Activated CD4-positive, alpha-beta T cell treated with anti-CD3 and anti-CD28 coated beads, Interleukin-2, amount 50 U/mL, for 1 hour (primary cell): ENCODE data around the gene SETD2.
A peak's percentile ranks its signal among the peaks of the same experiment; 100 is the strongest.

Experiments
- DNase-seq: peaks from one replicate; pipeline ENCODE4 v3.0.0-alpha.2; 2020

SETD2 gene

DNA sequence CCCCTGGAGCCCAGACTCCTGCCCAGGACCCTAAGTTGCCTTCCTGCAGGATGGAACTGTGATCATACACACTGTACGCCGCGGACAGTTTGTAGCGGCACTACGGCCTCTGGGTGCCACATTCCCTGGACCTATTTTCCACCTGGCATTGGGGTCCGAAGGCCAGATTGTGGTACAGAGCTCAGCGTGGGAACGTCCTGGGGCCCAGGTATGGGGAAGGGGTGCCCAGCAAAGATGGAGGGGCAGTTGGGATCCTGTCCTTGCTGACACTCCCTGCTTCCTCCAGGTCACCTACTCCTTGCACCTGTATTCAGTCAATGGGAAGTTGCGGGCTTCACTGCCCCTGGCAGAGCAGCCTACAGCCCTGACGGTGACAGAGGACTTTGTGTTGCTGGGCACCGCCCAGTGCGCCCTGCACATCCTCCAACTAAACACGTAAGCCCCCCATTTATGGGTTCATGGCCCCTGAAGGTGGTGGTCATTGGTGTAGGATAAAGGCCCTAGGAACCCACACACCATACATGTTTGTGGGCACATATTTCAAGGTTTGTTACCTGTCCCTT, 155.6 kb downstream of the SETD2 start:
- DNase-seq = no peak

DNA sequence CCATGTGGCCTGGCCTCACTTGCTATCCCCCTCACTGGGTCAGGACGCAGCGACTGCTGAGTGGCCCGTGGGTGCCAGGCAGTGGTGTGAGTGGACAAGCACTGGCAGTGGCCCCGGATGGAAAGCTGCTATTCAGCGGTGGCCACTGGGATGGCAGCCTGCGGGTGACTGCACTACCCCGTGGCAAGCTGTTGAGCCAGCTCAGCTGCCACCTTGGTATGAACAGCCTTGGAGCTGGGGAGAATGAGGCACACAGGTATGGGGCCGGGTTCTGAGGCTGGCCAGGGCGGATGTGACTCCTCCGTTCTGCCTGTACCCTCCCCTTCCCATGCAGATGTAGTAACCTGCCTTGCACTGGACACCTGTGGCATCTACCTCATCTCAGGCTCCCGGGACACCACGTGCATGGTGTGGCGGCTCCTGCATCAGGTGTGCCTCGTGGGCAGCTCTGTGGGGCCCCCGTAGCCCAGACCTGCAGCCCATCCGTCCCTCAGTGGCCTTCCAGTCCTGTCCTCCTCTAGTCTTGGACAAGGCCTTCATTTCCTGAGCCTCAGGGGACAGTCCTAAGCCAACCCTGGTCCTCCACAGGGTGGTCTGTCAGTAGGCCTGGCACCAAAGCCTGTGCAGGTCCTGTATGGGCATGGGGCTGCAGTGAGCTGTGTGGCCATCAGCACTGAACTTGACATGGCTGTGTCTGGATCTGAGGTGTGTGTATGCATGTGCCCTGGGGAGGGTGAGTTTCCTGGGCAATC, 156.3 kb downstream of the SETD2 start:
- DNase-seq = no peak

DNA sequence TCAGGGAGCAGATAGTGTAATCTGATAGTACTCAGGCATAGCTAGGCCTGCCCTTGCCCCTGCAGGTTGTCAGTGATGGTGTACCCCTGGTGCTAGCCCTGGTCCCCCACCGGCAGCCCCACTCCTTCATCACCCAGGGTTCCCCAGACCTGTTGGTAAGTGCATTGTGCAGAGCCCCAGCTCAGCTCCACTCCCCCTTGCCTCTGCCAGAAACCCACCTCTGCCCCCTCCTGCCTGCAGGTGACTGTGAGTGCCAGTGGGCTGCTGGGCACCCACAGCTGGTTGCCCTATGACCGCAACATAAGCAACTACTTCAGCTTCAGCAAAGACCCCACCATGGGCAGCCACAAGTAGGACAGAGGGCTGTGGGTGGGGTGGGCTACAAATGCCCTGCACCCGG, 156.9 kb downstream of the SETD2 start:
- no peak for DNase-seq

DNA sequence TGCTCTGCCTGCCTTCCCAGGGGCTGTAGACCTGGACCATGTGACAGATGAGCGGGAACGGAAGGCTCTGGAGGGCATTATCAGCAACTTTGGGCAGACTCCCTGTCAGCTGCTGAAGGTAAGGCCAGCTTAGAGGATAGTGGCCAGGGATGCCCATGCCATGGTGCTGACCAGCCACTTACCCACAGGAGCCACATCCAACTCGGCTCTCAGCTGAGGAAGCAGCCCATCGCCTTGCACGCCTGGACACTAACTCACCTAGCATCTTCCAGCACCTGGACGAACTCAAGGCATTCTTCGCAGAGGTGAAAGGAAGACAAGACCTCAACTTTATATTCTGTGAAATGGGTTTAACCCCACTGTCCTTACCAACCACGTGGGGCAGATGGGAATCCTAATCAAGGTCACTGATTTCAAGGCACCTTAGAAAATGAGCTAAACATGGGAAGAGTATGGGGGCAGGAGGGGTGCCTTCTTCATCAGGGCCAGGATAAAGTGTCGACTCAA, 157.7 kb downstream of the SETD2 start:
- no peak for DNase-seq

DNA sequence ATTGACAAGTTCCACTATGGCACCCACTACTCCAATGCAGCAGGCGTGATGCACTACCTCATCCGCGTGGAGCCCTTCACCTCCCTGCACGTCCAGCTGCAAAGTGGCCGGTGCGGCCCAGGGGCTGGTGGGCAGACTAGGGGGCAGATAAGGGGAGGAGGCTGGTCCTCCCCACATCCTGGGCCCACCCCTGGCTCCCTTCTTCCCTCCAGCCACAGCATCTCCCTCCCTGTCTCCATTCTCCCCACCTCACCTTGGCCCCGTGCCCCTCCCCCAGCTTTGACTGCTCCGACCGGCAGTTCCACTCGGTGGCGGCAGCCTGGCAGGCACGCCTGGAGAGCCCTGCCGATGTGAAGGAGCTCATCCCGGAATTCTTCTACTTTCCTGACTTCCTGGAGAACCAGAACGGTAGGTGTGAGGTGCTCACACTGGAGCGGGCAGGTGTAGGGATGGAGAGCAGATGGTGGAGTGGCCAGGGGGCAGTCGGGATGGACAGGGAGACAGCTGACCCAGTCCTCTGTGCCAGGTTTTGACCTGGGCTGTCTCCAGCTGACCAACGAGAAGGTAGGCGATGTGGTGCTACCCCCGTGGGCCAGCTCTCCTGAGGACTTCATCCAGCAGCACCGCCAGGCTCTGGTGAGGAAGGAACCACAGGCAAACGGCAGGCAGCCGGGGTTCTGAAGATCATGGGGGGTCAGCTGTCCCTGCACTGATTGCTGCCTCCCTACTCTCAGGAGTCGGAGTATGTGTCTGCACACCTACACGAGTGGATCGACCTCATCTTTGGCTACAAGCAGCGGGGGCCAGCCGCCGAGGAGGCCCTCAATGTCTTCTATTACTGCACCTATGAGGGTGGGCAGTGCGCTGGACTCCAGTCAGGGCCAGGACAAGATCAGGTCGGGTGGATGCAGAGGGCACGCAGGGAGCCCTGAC, 158.4 kb downstream of the SETD2 start:
- no peak for DNase-seq

DNA sequence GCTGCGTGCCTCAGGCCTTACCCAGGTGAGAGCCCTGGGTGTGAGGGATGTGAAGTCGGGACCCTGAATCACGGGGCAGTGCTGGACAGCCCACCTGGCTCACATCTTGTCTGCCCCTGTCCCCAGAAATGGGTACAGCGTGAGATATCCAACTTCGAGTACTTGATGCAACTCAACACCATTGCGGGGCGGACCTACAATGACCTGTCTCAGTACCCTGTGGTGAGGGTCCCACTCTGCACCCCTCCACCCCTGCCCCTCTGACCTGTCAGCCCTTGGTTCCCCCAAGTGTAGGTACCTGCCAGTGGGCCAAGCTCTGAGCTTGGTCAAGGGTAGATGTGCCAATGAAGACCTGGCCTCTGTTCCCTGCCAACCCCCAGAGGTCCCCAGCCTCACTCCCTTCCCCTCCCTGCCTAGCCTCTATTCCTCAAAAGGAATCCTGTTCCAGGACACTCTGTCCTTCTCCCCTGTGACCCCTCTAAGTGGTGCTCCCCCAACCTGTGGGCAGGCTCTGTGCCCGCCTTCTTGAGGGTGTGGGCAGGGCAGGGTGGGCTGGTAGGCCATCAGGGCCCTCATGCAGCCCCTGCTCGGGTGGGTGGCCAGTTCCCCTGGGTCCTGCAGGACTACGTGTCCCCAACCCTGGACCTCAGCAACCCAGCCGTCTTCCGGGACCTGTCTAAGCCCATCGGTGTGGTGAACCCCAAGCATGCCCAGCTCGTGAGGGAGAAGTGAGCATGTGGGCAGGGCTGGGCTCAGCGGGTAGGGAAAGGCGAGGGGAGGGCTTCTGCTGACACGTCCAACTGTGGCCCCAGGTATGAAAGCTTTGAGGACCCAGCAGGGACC, 159.3 kb downstream of the SETD2 start:
- DNase-seq = no peak

DNA sequence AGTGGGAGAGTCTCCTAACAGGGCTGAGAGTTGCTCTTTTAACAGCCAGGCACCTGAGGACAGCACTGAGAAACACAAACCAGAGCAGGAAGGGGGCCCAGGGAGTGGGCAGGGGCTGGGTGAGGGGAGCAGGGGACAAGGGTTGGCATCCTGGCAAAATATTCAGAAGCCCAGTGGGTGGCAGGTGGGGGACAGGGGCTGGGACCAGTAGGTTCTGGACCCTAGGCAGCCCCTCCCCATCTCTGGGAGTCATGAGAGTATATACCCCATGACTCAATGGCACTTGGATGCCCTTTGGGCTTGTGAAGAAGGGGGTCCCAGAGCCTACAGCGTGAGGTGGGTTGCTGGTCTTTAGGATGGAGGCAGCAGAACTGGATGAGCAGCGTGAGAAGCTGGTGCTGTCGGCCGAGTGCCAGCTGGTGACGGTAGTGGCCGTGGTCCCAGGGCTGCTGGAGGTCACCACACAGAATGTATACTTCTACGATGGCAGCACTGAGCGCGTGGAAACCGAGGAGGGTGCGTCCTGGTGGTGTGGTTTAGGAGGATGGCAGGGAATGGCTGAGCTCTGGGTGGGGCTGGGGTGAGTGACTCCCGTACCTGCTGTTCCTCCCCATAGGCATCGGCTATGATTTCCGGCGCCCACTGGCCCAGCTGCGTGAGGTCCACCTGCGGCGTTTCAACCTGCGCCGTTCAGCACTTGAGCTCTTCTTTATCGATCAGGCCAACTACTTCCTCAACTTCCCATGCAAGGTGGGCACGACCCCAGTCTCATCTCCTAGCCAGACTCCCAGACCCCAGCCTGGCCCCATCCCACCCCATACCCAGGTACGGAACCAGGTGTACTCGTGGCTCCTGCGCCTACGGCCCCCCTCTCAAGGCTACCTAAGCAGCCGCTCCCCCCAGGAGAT, 160.2 kb downstream of the SETD2 start:
- DNase-seq = no peak

DNA sequence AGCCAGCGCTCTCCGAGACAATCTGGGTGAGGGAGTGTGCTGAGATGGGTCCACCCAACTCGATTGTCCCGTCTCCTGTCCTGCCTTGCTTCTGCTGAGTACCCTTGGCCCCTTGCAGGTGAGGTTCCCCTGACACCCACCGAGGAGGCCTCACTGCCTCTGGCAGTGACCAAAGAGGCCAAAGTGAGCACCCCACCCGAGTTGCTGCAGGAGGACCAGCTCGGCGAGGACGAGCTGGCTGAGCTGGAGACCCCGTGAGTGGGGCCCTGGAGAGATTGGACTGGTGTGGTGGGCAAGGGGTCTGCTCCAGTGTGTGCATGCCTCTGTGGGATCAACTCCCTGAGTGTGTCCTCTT, 160.9 kb downstream of the SETD2 start:
- DNase-seq = no peak

DNA sequence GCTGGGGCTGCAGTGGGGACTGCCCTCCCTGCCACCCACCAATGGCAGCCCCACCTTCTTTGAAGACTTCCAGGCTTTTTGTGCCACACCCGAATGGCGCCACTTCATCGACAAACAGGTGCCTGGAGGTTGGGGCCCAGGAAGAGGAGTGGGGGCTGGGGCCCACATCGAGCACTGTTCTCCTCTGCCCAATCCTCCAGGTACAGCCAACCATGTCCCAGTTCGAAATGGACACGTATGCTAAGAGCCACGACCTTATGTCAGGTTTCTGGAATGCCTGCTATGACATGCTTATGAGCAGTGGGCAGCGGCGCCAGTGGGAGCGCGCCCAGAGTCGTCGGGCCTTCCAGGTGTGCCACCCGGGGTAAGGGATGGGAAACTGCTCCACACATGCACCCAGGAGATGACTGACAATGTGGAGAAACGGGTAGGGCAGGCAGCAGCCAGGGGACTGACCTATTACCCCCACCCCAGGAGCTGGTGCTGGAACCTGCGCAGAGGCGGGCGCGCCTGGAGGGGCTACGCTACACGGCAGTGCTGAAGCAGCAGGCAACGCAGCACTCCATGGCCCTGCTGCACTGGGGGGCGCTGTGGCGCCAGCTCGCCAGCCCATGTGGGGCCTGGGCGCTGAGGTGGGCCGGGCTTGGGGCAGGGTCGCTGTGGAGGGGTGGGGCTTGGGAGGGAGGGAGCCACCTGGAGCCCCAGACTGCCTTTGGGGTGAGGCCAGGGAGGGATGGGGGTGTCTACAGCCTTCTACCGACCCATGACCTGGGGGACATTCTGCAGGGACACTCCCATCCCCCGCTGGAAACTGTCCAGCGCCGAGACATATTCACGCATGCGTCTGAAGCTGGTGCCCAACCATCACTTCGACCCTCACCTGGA, 161.5 kb downstream of the SETD2 start:
- no peak for DNase-seq

DNA sequence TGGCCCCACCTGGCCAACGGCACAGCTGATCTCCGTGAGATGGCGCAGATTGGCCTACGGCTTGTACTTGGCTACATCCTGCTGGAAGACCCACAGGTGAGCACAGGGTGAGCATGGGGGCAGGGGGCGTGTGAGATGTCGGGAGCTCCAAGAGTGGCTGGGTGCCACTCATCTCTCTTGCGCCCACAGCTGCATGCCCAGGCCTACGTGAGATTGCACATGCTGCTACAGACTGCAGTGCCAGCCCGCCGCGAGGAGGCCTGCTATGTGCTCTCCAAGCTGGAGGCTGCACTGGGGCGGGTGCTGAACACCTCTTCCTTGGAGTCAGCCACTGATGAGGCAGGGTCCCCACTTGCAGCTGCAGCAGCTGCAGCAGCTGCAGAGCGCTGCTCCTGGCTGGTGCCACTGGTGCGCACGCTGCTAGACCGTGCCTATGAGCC, 162.2 kb downstream of the SETD2 start:
- no peak for DNase-seq

DNA sequence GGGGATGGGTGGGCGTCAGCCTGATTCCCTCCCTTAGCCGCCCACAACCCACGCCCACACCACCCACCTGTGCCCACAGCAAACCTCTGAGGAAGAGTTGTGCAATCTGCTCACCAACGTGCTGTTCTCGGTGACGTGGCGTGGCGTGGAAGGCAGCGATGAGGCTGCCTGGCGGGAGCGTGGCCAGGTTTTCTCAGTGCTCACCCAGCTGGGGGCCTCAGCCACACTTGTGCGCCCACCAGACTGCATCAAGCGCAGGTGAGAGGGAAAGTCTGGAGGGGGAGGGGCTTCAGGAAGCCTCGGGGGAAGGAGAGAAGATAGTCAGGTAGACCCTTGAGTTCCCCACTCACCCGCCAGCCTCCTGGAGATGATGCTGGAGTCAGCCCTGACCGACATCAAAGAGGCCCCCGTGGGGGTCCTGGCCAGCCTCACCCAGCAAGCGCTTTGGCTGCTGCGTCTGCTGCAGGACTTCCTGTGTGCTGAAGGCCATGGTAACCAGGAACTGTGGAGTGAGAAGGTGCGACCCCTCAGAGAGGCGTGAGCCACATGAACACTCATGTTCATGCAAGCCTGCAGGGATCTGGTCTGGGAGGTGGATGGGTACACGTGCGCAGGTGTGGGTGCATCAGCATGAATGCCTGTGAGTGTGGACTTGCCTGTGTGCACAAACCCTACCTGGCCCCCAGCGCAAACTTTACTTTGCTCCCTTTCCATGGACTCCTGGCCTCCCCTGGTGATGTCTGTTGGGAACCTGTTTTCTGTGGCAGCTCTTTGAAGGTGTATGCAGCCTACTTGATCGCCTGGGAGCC, 162.8 kb downstream of the SETD2 start:
- no peak for DNase-seq

DNA sequence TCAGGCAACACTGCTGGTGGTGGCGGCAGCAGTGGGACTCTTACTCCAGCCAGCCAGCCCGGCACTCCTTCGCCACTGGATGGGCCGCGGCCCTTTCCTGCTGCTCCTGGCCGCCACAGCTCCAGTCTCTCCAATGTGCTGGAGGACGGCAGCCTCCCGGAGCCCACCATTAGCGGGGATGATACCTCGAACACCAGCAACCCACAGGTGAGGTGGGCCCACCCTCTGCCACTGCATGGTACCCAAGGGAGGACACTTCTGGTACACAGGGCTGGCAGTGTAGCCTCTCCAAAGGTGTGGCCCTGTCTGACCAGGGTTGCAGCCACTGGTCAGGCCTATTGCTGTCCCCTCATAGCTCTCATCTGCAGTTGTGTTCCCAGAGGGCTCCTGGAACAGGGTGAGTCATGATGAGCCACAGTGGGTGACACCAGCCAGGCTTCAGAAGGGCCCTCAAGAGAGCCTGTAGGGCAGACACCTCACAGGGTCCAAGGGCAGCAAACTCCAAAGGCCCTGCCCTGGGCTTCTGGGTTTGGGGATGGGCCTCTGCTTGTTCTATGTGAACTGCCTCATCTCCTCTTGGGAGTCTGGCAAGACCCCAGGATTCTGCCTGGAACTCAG, 163.6 kb downstream of the SETD2 start:
- no peak for DNase-seq

DNA sequence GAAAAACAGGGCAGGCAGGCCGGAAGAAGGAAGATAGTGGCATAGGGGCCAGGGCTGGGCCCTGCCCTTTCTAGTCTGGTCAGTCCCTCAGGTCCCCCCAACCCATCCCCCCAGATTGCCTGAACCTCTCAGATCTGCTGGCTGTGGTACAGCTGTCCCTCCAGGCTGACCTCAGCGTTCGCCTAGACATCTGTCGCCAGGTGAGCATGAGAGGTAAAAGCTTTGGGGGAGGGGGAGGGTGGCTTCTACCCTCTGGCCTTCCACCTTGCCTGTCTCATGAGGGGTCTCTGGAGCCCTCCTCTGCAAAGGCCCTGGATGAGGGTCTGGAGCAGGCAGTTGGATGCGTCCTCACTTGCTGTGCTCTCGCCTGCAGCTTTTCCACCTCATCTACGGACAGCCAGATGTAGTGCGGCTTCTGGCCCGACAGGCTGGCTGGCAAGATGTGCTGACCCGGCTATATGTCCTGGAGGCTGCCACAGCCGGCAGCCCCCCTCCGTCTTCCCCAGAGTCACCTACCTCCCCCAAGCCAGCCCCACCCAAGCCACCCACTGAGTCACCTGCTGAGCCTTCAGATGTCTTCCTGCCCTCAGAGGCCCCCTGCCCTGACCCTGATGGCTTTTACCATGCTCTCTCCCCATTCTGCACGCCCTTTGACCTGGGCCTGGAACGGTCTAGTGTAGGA, 164.3 kb downstream of the SETD2 start:
- no peak for DNase-seq

DNA sequence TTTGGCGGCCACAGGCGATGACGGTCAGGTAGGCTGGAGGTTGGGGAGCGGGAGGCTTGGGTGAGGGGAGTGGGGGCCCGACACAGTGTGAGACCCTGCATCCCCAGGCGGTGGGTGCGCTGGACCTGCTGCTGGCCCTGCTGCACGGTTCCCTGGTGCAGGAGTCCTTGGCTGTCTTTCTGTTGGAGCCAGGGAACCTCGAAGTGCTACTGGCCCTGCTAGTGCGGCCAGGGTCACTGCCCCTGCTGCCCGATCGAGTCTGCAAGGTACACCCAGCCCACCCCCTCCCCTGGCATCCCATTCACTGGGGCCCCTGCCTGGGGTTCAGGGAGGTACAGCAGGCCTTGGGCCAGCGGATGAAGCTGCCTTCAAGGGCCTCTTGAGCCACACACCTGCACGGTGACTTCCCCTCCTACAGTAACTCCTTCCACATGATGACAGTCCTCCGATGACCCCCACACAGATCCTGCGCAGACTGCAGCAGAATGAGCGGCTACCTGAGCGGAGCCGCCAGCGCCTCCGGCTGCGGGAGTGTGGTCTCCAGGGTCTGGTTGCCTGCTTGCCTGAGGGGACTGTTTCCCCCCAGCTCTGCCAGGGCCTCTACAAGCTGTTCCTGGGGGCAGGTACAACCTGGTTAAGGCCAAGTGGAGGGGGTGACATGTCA, 164.9 kb downstream of the SETD2 start:
- no peak for DNase-seq

DNA sequence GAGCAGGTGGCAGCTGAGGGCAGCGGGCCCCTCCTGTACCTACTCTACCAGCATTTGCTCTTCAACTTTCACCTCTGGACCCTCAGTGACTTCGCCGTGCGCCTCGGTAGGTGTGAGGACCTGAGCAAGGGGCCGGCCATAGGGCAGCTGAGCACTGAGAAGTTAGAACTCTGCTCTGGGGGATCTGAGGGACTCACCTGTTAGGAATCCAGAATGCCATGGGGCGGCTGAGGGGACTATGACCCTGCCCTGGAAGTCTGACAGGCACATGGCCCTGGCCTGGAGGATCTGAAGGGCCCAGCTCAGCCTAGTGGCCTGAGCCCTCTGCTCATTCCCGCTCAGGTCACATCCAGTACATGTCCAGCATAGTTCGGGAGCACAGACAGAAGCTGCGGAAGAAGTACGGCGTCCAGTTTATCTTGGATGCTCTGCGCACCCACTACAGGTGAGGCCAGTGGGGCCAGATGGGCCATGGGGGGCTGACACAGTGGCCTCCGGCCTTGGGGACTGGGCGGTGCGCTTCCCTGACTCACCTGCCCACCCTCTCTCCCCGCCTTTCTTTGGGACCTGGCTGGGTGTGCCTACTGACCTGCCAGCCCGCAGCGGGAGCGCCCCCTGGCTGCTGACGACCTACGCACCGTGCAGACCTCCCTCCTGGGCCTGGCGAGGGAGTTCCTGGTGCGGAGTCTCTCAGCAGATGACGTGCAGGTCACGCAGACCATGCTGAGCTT, 165.6 kb downstream of the SETD2 start:
- peak; percentile 75 for DNase-seq

DNA sequence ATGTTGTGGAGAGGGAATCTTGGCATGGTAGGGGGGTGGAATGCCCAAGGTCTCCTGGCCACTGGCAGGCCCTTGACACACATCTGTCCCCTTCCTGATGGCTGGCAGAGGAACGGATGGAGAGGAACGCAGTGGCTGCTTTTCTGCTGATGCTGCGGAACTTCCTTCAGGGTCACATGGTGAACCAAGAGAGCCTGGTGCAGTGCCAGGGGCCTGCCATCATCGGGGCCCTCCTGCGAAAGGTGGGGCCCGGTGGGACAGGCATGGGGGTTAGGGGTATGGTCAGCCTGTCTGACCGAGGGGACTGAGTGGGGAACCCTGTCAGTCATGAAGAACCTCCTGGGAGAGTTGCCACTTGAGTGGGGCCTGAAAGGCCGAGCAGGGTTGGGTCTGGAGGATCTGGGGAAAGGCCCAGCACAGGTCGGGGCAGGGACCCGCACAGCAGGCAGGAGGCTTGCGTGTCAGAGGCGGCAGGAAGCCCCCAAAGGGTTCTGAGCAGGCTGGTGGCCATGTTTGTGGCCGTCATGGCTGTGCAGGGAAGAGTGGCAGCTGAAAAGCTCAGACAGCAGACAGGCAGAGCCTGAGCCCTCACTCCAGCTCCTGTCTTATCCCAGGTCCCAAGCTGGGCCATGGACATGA, 166.3 kb downstream of the SETD2 start:
- DNase-seq = no peak
